Endothelial cell of coronary artery (primary cell): ENCODE results near the gene WWTR1. TPM values are rescaled to one million over a fixed set of nuclear protein-coding genes. Genes with fewer than 3 reads are reported as not detected.

Source experiments
- total RNA-seq: library from RNA; depleted of rRNA; stranded (reverse); fragments of >200 nt; gene quantifications from 2 replicates; pipeline ENCODE4 v1.2.3, GENCODE V29; 2014

Gene WWTR1
- 70.5 and 90.1 TPM in 2 replicates for total RNA-seq

DNA sequence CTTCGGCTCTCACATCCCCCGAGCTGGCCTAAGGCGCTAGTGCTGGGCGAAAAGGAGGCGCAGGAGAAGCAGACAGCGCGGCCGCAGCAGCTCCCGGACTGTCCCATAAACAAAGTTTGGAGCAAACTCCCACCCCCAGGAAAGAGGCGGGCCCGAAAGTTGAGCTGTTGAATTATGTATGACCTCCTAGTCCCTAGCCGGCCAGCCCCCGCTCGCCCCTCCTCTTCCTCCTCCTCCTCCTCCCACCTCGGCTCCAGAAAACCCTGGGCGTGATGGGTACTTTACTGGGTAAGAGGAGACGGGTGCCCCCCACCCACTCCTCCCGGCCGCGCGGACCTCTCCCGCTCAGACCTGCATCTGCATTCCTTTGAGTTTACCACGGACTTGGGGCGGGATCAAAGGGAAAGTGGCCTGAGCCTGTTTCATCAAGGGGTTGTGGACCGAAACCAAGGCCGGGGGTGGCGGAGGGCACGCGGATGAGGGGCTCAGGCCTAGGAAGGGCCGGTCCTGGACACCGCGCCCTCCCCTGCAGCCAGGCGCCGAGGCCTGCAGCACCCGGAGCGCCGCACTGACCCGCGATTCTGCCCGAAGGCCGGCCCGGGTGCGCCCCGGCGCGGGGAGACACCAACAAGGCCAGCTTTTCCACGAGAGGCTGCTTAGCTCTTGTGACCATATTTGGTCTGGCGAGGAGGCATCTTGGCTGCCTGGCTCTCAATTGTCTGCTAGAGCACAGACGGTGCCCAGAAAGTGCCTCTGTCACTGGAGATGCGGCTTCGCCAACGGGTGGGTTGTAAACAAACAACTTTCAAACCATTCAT lies at the start of gene WWTR1:
WWTR1 (minus strand) TSS at position 100 of the 818 bp plus-strand sequence. CDS start 719 bp downstream, outside the sequence.

DNA sequence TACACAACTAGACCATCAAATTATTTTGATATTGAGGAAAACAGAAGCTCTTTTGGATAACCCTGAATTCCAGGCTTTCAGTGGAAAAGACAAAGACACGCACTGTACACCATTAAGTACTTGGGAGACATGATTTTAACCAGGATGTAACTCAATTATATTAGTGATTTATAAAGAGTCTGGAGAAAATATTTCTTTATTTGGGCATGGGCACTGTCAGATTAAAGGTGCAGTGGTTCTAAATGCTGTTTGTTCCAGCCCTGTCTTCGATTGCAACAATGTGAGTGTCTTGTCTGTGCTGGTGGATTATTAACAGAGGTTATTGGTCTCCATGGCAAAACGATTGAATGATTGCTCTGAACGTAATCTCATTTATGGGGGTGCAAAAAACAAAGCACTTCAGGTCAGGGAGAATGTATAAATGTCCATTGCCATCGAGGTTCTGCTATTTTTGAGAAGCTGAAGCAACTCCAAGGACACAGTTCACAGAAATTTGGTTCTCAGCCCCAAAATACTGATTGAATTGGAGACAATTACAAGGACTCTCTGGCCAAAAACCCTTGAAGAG lies 183.5 kb downstream of the WWTR1 start, which contains the start of gene TM4SF4:
TM4SF4 (plus strand) TSS at position 448 of the 568 bp plus-strand sequence. CDS start 181 bp downstream, outside the sequence.

Other genes starting within 250 kb of the WWTR1 start
- not detected in 2 replicates for gene TM4SF4, start 183.3 kb downstream of the WWTR1 start, total RNA-seq
- 21.4 and 27.6 TPM in 2 replicates for gene COMMD2, start 94.5 kb upstream of the WWTR1 start, total RNA-seq
- gene ANKUB1, start 134.5 kb upstream of the WWTR1 start, total RNA-seq: not detected in 2 replicates
- gene RNF13, start 155.2 kb upstream of the WWTR1 start, total RNA-seq: 38.0 and 43.2 TPM in 2 replicates